ENCODE results near the gene SH2D6. TPM values are rescaled to one million over a fixed set of nuclear protein-coding genes. Genes with fewer than 3 reads are reported as not detected.
A peak's percentile ranks its signal among the peaks of the same experiment; 100 is the strongest.

The SH2D6 gene
- polyA plus RNA-seq, 1 of the 3 experiments (the other 2 are of a cell fraction): 0.33 TPM

GRCh38 chr2:85418132-85419008 lies at the start of gene SH2D6 (continued):
- no peak for TF ChIP-seq USF2 (IDR thresholded peaks at IDR 0.05; ENCODE audit: borderline replicate concordance, low read depth, low read length)
- peak; percentile 65 for TF ChIP-seq GABPA (IDR thresholded peaks at IDR 0.05; ENCODE audit: low read depth)
- no peak for TF ChIP-seq RXRA (IDR thresholded peaks at IDR 0.05; ENCODE audit: borderline replicate concordance, low read depth)
- TF ChIP-seq RAD21 (IDR thresholded peaks at IDR 0.05; ENCODE audit: low read length): no peak

GRCh38 chr2:85368921-85369320 lies 49.6 kb upstream of the SH2D6 start:
- ChIA-PET POLR2A (no interaction called here), CTCF (interaction anchor here (0.5 to 1.3 kb wide), 2 partner anchors 15 to 29 kb away, joined by 3 read pairs; no protein-coding TSS in a partner anchor)
- Histone ChIP-seq H3K4me1 (ENCODE audit: control insufficient read depth in 1 of 2, insufficient read depth in 2 of 2, low read depth in 1 of 2, low read length in 1 of 2) (no peaks in the 10 kb centered on the region), H3K9me3 (no peaks in the 10 kb centered on the region), H3F3A (replicated peaks; ENCODE audit: insufficient read depth) (no peaks in the 10 kb centered on the region), H3K4me3 (ENCODE audit: low read depth in 2 of 2, low read length in 1 of 2) (no peak overlapping the region), H3K4me2 (no peak overlapping the region), H3K79me2 (ENCODE audit: insufficient read depth) (no peaks in the 10 kb centered on the region), H2AFZ (ENCODE audit: low read depth) (no peak overlapping the region), H4K20me1 (ENCODE audit: insufficient read depth) (no peaks in the 10 kb centered on the region), H3K9ac (no peak overlapping the region), H3K27ac (ENCODE audit: low read depth in 2 of 2, low read length in 1 of 2) (no peak overlapping the region), H3K27me3 (ENCODE audit: insufficient read depth) (no peaks in the 10 kb centered on the region), H3K9me2 (no peaks in the 10 kb centered on the region), H3K36me3 (replicated peaks in 1 of 2; ENCODE audit: control insufficient read depth in 1 of 2, insufficient read depth in 2 of 2, low read length in 1 of 2) (peaks cover 0 to 16% of the 10 kb centered on the region in 2 experiments)
- no peak for TF ChIP-seq YY1 (IDR thresholded peaks at IDR 0.05; ENCODE audit: low read depth)
- no peak for TF ChIP-seq IRF3 (IDR thresholded peaks at IDR 0.05; ENCODE audit: low read depth, low read length)
- TF ChIP-seq TCF12 (IDR thresholded peaks at IDR 0.05): no peak
- no peak for TF ChIP-seq RFX5 (IDR thresholded peaks at IDR 0.05; ENCODE audit: low read length)
- no peak for TF ChIP-seq SMC3 (IDR thresholded peaks at IDR 0.05; ENCODE audit: low read depth, low read length)
- no peak for TF ChIP-seq RAD21 (IDR thresholded peaks at IDR 0.05; ENCODE audit: low read length)
- no peak for TF ChIP-seq CTCF (IDR thresholded peaks at IDR 0.05)
- TF ChIP-seq ZBTB33 (IDR thresholded peaks at IDR 0.05; ENCODE audit: borderline replicate concordance, low read depth): no peak
- TF ChIP-seq PBX3 (IDR thresholded peaks at IDR 0.05): no peak
- no peak for DNase-seq

All from SK-N-SH (cell line).